GM18511 (cell line): ENCODE measurements around the gene CYB561A3.

ENCODE experiments used
- ATAC-seq: cut with Tn5 transposase; IDR thresholded peaks from one replicate; pipeline ENCODE4 v1.9.1; 2021; ENCODE audit warnings: mild to moderate bottlenecking, moderate library complexity; ENCODE audit not compliant: unreplicated experiment

Gene CYB561A3

DNA sequence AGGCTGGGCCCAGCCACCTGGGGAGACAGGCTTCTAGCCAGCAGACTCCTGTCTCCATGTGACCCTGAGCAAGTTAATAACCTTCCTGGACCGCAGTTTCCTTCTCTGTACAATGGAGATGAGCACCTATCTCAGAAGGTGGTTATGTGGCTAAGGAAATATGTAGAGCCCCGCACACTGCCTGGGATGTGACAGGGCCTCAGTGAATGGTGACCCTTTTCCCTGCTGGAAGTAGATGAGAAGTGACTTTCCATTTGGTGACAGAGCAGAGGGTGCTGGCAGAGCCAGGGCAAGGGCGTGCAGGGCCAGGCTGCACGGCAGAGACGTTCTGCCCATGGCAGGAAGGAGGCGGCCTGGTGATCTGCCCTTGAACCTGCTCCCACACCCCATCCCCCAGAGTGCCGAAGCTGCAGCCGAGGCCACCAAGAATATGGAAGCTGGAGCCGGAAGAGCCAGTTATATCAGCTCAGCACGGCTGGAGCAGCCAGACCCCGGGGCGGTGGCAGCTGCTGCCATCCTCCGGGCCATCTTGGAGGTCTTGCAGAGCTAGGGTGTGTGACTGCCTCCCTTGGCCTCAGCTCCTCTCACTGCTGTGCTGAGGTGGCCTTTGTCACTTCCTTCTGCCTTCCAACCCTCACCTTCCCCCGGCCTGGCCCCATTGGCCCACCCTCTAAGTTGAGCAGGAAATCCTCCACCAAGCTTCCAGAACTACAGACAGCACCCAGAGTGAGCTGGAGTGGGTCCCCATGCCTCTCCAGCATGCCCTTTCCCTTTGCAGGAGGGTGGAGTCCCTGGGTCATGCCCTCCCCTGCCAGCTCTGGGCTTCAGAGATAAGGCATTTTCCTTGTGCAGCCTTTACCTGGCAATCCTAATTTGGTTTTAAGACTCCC, 15.5 kb downstream of the CYB561A3 start:
- no peak for ATAC-seq

GRCh38 chr11:61345170-61345610, 16.5 kb downstream of the CYB561A3 start:
- ATAC-seq, result no peak

DNA sequence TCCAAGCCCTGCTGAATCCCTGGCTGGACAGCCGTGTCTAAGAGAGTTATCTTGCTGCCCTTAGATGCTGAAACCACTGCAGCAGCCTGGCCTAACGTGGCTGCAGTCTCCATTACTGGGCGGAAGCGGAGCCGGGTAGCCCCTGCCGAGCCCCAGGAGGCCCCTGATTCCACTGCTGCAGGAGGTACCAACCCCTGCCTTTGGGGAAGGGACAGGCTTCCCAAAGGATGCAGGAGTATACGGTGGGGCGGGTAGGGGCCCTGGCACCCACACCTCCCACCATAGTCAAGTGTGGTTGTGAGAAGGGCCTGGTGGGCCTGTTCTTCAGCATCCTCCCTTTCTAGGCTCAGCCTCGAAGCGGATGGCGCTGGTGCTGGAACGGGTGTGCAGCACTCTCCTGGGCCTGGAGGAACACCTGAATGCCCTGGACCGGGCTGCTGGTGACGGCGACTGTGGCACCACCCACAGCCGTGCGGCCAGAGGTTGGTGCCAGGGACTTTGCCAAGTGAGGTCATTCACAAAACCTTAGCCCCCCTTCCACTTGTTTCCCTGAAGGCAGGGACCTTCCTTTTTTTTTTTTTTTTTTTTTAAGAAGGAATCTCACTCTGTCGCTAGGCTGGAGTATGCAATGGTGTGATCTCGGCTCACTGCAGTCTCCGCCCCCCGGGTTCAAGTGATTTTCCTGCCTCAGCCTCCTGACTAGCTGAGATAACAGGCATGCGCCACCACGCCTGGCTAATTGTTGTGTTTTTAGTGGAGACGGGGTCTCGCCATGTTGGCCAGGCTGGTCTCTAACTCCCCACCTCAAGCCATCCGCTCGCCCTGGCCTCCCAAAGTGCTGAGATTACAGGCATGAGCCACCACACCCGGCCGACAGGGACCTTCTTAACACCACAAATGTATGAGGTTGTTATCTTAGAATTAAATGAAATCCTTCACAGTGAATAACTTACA, 17.6 kb downstream of the CYB561A3 start:
- ATAC-seq, result no peak

- no peak for ATAC-seq
Observed at GRCh38 chr11:61342207-61342803, 19.4 kb downstream of the CYB561A3 start.

- no peak for ATAC-seq
Observed at GRCh38 chr11:61341706-61342105, 20.0 kb downstream of the CYB561A3 start.

- no peak for ATAC-seq
Observed at GRCh38 chr11:61340979-61341378, 20.7 kb downstream of the CYB561A3 start.

DNA sequence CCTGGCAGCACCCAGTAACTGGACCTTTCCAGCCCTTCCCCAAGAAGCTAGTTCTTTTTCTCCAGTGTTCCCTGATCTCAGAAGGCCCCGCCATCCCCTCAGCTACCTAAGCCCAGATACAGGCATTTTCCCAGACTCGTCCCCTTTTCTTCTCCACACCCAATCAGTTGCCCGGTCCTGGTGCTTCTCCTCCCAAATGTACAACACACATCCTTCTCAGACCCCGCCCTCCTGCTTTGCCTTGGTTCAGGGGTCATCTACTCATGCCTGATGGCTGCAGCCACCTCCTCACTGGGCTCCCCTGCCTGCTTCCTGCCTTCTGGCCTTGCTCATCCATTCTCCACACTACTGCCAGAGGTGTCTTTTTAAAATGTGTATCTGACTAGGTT, 22.2 kb downstream of the CYB561A3 start:
- ATAC-seq, result no peak

GRCh38 chr11:61338783-61339489, 22.7 kb downstream of the CYB561A3 start:
- no peak for ATAC-seq

GRCh38 chr11:61337706-61338470, 23.8 kb downstream of the CYB561A3 start:
- ATAC-seq, result no peak

DNA sequence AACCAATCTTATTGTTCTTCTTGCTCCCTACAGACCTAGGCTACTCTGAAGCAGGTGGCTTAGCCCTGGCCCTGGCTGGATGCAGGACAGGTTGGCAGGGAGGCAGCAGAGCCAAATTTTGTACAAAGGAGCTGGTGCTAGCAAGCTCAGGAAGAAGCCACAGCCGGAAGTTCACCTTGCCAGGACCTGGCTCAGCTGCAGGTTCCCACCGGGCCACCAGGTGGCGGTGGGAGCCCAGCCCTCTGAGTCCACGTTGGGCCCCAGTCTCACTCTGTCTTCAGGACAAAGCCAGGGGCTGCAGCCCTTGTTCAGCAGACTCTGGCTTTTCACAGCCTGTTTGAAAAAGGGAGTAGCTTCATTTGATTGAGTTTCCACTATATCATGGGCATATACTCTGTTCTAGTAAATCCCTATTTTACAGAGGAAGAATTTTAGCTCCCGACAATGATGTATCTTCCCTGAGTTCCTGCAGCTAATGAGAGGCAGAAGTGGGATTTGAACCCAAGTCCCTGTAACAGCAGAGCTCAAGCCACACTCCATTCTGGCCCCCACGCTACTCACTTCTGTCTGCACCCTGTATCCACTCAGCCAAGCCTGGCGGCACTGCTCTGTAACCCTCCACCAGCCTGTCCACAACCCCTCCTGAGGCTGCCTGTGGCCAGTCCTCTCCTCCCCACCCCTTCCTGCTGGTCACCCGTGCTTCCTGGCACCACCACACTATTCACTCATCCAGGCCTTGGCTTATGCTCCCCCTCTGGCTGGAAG, 25.3 kb downstream of the CYB561A3 start:
- peak; percentile 48 for ATAC-seq

GRCh38 chr11:61335355-61335710, 26.3 kb downstream of the CYB561A3 start:
- ATAC-seq, result no peak

- ATAC-seq, result no peak
Observed at GRCh38 chr11:61334434-61335354, 27.0 kb downstream of the CYB561A3 start.

DNA sequence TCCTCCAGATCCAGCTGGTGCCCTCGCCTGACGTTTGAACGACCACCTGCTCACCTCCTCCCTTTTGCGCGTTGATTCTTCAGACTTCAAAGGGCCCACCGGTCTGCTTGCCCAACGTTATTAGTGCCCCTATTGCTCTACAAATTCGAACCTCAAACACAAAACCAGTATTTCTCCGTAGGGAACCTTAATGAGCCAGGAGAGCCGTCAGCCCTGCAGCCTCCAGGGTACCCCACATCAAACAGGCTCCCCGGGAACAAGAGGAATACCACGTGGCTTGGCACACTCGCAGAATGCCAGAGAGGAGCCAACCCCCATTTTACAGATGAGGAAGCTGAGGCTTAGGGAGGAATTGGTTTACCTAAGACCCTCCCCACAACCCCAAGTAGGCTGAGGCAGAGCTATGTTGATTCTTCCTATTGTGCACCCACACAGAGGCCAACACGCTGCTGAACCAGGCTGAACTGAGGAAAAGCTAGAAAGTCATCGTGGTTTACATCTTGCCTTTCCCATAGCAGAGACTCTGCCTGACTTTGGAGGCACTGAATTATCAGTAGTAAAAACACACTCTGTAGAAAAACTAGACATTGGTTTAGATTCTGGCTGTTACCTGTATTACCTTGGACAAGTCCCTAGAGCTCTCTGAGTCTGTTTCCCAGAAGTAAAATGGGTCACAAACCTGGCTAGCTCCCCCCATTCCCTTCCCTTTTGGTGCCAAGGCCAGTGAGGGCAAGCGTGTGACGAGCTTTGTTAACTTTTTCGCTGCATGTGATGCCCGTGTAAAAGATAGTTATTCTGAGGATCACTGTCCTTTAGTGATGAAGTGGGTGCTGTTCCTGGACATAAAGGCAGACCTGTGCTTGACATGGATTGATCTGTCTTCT, 27.9 kb downstream of the CYB561A3 start:
- ATAC-seq, result peak; percentile 16

DNA sequence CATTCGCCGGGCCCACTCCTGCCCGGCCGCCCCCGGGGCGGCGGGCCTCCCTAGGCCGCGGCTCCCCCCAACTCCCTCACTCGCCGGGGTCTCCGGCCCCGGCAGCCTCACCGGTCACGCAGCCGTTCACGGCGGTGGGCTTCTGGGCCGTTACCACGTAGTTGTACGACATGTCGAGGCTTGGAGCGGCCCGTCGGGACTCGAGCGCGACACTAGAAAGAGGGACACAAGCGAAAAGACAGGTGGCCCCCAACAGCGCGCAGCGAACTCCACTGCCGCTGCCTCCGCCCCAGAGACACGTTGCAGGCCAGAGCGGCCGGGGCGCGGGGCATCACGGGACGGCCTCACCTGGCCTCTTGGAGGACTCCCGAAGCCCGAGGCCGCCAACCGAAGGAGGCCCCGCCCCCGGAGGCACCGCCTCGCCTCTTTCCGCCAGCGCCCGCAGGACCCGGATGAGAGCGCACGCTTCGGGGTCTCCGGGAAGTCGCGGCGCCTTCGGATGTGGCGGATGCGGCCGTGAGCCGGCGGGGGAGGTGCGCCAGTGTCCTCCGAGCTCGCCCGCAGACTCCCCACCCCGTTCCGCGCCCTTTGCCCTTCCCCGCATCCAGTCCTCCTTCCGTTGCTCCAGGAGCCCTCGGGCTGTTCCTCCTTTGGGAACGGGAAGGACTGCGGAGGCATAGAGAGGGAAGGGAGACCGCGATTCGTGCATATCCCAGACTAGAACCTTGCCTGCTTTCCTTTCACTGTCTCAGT, 28.7 kb downstream of the CYB561A3 start, which contains the start of the genes DDB1 and TKFC:
Gene DDB1, minus strand, starts transcription at position 309 of the 753 bp plus-strand sequence. Its CDS starts 137 bp downstream, at position 172.
Gene TKFC, plus strand, starts transcription at position 432 of the 753 bp plus-strand sequence. CDS start 1,501 bp downstream, outside the sequence.
- peak; percentile 91 for ATAC-seq

GRCh38 chr11:61332281-61332796, 29.3 kb downstream of the CYB561A3 start:
- ATAC-seq, result no peak

DNA sequence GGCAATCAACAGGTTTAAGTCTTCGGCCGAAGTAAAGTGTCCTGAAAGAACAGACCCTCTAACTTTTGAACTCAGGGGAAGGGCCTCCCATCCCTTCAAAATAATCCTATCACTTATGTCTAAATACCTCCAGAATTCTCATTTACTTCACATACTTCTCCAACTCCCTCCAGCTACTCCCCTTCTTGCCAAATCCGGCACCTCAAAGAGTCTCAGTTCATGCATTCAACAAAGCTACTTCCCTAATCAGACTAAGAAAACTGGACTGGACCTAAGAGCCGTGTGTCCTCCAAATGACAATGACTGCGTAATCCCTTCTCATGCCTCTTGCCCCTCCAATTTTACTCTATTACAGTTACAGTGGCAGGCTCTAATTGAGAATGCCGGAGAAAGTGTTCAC, 30.0 kb downstream of the CYB561A3 start:
- ATAC-seq, result no peak
